WTC11 (cell line): ENCODE measurements around the gene CEP72.

ENCODE experiments used
- CTCF ChIP-seq: fragments of 200-600 bp; IDR thresholded peaks from 2 replicates; pipeline ENCODE4 v1.8.0; 2022; ENCODE audit warnings: antibody characterized with exemption
- IRF2 ChIP-seq: sonication (generic); formaldehyde crosslinking; IDR thresholded peaks from 2 replicates; pipeline ENCODE4 v1.8.0; 2022; ENCODE audit warnings: low read depth, missing genetic modification reagents, borderline replicate concordance
- MYBL2 ChIP-seq: sonication (generic); formaldehyde crosslinking; IDR thresholded peaks from 2 replicates; pipeline ENCODE4 v1.8.1; 2023; ENCODE audit warnings: mild to moderate bottlenecking, moderate library complexity, missing genetic modification reagents

GRCh38 chr5:645421-645820, 33.3 kb downstream of the CEP72 start:
- TF ChIP-seq MYBL2 (no peak), CTCF (no peak), IRF2 (no peak)
